GDM1 (cell line): ENCODE data around the gene PDCD5.
"Not testable (repeated sequence)": the region's sequence is repeated elsewhere in the genome, so short reads cannot be mapped to it uniquely, and the experiment has no call there.

Source experiments
- DNase-seq: peaks from one replicate; lab custom pipeline; 2025; lab: John Stamatoyannopoulos, UW

PDCD5 gene

GRCh38 chr19:32580901-32581704 is at the start of gene PDCD5:
TSS of gene PDCD5 (plus strand) at chr19:32581190. CDS start at chr19:32581262, 72 bp downstream.
- DNase-seq = peak; percentile 95

- no peak for DNase-seq
Observed at GRCh38 chr19:32532233-32532632, 48.8 kb upstream of the PDCD5 start.

- DNase-seq = no peak
Observed at GRCh38 chr19:32537580-32537979, 43.4 kb upstream of the PDCD5 start.

- no peak for DNase-seq
Observed at GRCh38 chr19:32539240-32539916, 41.6 kb upstream of the PDCD5 start.

GRCh38 chr19:32540621-32541020 is 40.4 kb upstream of the PDCD5 start:
- no peak for DNase-seq

- not testable (repeated sequence) for DNase-seq
Observed at GRCh38 chr19:32541376-32541775, 39.6 kb upstream of the PDCD5 start.

GRCh38 chr19:32542477-32543108 is 38.4 kb upstream of the PDCD5 start:
- no peak for DNase-seq

GRCh38 chr19:32543115-32543900 is 37.7 kb upstream of the PDCD5 start:
- no peak for DNase-seq

GRCh38 chr19:32544917-32545316 is 36.1 kb upstream of the PDCD5 start:
- DNase-seq = no peak

GRCh38 chr19:32550666-32551065 is 30.3 kb upstream of the PDCD5 start:
- DNase-seq = no peak

- DNase-seq = no peak
Observed at GRCh38 chr19:32555786-32556185, 25.2 kb upstream of the PDCD5 start.

GRCh38 chr19:32558607-32559228 is 22.3 kb upstream of the PDCD5 start:
- no peak for DNase-seq

- no peak for DNase-seq
Observed at GRCh38 chr19:32563761-32564160, 17.2 kb upstream of the PDCD5 start.

GRCh38 chr19:32566246-32566830 is 14.7 kb upstream of the PDCD5 start:
- DNase-seq = no peak

- no peak for DNase-seq
Observed at GRCh38 chr19:32567486-32567885, 13.5 kb upstream of the PDCD5 start.

GRCh38 chr19:32570081-32570785 is 10.8 kb upstream of the PDCD5 start:
- DNase-seq = peak; percentile 33

GRCh38 chr19:32571471-32572075 is 9.4 kb upstream of the PDCD5 start:
- not testable (repeated sequence) for DNase-seq

- not testable (repeated sequence) for DNase-seq
Observed at GRCh38 chr19:32572700-32573491, 8.1 kb upstream of the PDCD5 start.

- no peak for DNase-seq
Observed at GRCh38 chr19:32573492-32573794, 7.5 kb upstream of the PDCD5 start.

GRCh38 chr19:32576790-32577189 is 4.2 kb upstream of the PDCD5 start:
- DNase-seq = no peak
